Caco-2 (cell line): ENCODE results near the gene SCD5. TPM values are rescaled to one million over a fixed set of nuclear protein-coding genes. Genes with fewer than 3 reads are reported as not detected.

Experiments
- BruUV-seq: library from RNA; stranded (reverse); fragments of 400-500 nt; replicated peaks from 2 replicates; lab custom pipeline; 2021; lab: Mats Ljungman, UMichigan
- CTCF ChIA-PET: fragments of 300-600 bp; sonication (Branson Sonifier 250); formaldehyde crosslinking; loops from one replicate; lab custom pipeline; 2022; ENCODE audit warnings: antibody characterized with exemption; lab: Charles Lee
- POLR2A ChIA-PET: fragments of 300-600 bp; sonication (Branson Sonifier 250); formaldehyde crosslinking; loops from one replicate; lab custom pipeline; 2022; ENCODE audit warnings: antibody characterized with exemption; lab: Charles Lee
- DNase-seq, 2 experiments: peaks; one replicate each; pipeline versions ENCODE4 v3.0.0 to v3.0.0-alpha.2; 2020 to 2022
- H3K27me3 ChIP-seq: replicated peaks from 2 replicates; pipeline ENCODE4 v1.6.0; 2011; ENCODE audit warnings: low read length; ENCODE audit not compliant: control insufficient read depth, insufficient read depth
- H3K36me3 ChIP-seq: 2 replicates; pipeline ENCODE4 v1.5.1; 2011; ENCODE audit warnings: low read length; ENCODE audit not compliant: control insufficient read depth, insufficient read depth
- H3K4me1 ChIP-seq: fragments of 250-450 bp; sonication (Bioruptor Pico); 2 replicates; pipeline ENCODE4 v1.5.1; 2020; ENCODE audit warnings: mild to moderate bottlenecking
- H3K4me3 ChIP-seq: 2 replicates; pipeline ENCODE4 v1.5.1; 2011; ENCODE audit warnings: low read depth, mild to moderate bottlenecking, control low read depth, low read length
- H3K9me3 ChIP-seq: fragments of 250-450 bp; sonication (Bioruptor Pico); 2 replicates; pipeline ENCODE4 v1.5.1; 2020; ENCODE audit warnings: mild to moderate bottlenecking, moderate library complexity
- H3K27ac Mint-ChIP-seq: one replicate; pipeline ENCODE4 v1.8.0; 2022; ENCODE audit warnings: mixed read lengths; ENCODE audit not compliant: unreplicated experiment
- H3K27me3 Mint-ChIP-seq: one replicate; pipeline ENCODE4 v1.8.0; 2022; ENCODE audit warnings: mixed read lengths; ENCODE audit not compliant: insufficient read depth, unreplicated experiment
- H3K36me3 Mint-ChIP-seq: one replicate; pipeline ENCODE4 v1.8.0; 2022; ENCODE audit warnings: mild to moderate bottlenecking, mixed read lengths; ENCODE audit not compliant: insufficient read depth, unreplicated experiment
- H3K4me1 Mint-ChIP-seq: one replicate; pipeline ENCODE4 v1.8.0; 2022; ENCODE audit warnings: low read depth, mixed read lengths; ENCODE audit not compliant: unreplicated experiment
- H3K4me3 Mint-ChIP-seq: one replicate; pipeline ENCODE4 v1.8.0; 2022; ENCODE audit warnings: mild to moderate bottlenecking, moderate library complexity, mixed read lengths; ENCODE audit not compliant: unreplicated experiment
- H3K9me3 Mint-ChIP-seq: one replicate; pipeline ENCODE4 v1.8.0; 2022; ENCODE audit warnings: mixed read lengths; ENCODE audit not compliant: unreplicated experiment
- intact Hi-C: fragments of 100-400 bp; cut with micrococcal nuclease; formaldehyde crosslinking; loops from one replicate; pipeline ENCODE4 v1.10.0; 2022; ENCODE audit not compliant: unreplicated experiment
- total RNA-seq: library from RNA; stranded (reverse); gene quantifications from 2 replicates; pipeline ENCODE4 v1.2.3, GENCODE V29; 2022
- TF ChIP-seq, protein P1 (sequence below), 2 experiments: fragments of 200-600 bp in 1 of 2; IDR thresholded peaks; 1 replicate in 1 of 2; 2 replicates in 1 of 2; pipeline versions ENCODE4 v1.5.1 to v1.8.0; 2011 to 2022; ENCODE audit warnings: antibody characterized with exemption in 1 of 2, control low read depth in 1 of 2, inconsistent platforms in 1 of 2, low read depth in 1 of 2, low read length in 1 of 2, mild to moderate bottlenecking in 1 of 2, moderate library complexity in 1 of 2; ENCODE audit not compliant: insufficient read depth in 1 of 2, severe bottlenecking in 1 of 2, unreplicated experiment in 1 of 2

Gene SCD5
- total RNA-seq, 1 experiment from 2014 or later, result 2.7 TPM

DNA sequence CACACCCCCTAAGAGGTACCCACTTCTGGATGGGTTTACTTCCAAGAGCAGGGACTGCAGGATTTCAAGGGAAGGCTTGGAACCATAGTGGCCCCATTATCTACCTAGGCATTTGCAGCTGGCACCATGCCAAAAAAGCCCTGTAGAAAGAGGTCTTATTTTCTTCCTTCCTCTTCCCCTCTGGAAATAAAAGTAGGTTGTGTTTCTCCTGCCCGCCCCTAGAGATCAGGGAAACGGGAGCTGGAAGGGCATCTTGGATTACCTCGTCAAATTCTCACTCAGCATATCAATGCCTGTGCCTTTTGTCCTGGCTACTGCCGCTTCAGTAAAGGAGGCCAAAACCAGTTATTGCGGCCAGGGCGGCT, 1.6 kb downstream of the SCD5 start:
- no peaks in the 10 kb centered on the region for H3K36me3 ChIP-seq
- DNase-seq, result no peak
- no TSS peak for BruUV-seq
- Mint-ChIP-seq H3K27ac (no peak overlapping the region), H3K27me3 (peaks cover 5% of the 10 kb centered on the region), H3K36me3 (no peaks in the 10 kb centered on the region), H3K9me3 (no peaks in the 10 kb centered on the region), H3K4me3 (peak overlapping the region; percentile 74), H3K4me1 (no peaks in the 10 kb centered on the region)
- 0 out of 2 replicates have a peak overlapping the region, but pooled peaks have one; percentile 64 for H3K4me3 ChIP-seq
- intact Hi-C loops, result loop anchor here (5.0 kb wide), 2 partner anchors 50 to 335 kb away; no protein-coding TSS in a partner anchor
- CTCF ChIA-PET, result no interaction called here
- POLR2A ChIA-PET, result interaction anchor here (0.6 kb wide), 1 partner anchor 12 kb away, joined by 3 read pairs; no protein-coding TSS in a partner anchor
- H3K27me3 ChIP-seq, result no peaks in the 10 kb centered on the region
- H3K4me1 ChIP-seq, result no peaks in the 10 kb centered on the region
- TF ChIP-seq, protein P1, sequence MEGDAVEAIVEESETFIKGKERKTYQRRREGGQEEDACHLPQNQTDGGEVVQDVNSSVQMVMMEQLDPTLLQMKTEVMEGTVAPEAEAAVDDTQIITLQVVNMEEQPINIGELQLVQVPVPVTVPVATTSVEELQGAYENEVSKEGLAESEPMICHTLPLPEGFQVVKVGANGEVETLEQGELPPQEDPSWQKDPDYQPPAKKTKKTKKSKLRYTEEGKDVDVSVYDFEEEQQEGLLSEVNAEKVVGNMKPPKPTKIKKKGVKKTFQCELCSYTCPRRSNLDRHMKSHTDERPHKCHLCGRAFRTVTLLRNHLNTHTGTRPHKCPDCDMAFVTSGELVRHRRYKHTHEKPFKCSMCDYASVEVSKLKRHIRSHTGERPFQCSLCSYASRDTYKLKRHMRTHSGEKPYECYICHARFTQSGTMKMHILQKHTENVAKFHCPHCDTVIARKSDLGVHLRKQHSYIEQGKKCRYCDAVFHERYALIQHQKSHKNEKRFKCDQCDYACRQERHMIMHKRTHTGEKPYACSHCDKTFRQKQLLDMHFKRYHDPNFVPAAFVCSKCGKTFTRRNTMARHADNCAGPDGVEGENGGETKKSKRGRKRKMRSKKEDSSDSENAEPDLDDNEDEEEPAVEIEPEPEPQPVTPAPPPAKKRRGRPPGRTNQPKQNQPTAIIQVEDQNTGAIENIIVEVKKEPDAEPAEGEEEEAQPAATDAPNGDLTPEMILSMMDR (IDR thresholded peaks at IDR 0.05; ENCODE audit: insufficient read depth in 1 of 2, low read depth in 1 of 2, low read length in 1 of 2, severe bottlenecking in 1 of 2, unreplicated experiment in 1 of 2), result no peak
- H3K9me3 ChIP-seq, result no peaks in the 10 kb centered on the region

DNA sequence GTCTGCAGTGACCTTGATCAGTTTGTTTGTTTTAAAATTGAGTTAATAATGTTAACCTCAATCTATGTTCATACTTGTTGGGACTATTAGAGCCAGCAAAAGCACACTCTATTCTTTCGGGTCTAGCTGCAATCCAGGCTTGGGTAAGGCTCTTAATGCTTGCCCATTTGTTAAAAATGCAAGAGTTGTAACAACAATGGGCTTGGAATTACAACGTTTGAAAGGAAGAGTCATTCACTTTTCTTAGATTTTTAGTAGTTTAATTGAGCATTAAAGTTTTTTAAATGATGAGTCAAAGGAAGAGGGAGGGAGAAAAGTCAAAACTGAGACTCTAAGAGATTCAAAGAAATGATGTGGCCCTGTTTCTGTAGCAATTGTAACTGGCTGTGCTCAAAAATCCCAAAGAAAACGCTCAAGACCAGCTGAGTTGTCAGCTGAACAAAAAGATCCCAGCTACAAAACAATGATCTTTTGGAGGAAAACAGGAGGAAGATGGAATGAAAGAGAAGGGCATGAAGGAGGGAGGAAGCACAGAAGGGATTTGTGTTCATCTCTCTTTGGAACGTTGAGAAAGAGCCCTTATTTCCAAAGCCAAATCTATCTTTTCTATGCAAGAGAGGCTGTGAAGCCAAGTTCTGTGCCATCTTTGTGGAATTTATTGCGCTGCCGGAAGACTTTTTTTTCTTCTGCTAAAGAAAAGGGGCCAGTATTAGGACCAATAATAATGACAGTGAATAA, 5.5 kb downstream of the SCD5 start:
- no peaks in the 10 kb centered on the region for H3K27me3 ChIP-seq
- H3K4me3 ChIP-seq, result no peak overlapping the region
- TF ChIP-seq, protein P1 (IDR thresholded peaks at IDR 0.05; ENCODE audit: insufficient read depth in 1 of 2, low read depth in 1 of 2, low read length in 1 of 2, severe bottlenecking in 1 of 2, unreplicated experiment in 1 of 2), result no peak
- no peak overlapping the region for H3K4me3 Mint-ChIP-seq
- peaks cover 5% of the 10 kb centered on the region for H3K27me3 Mint-ChIP-seq
- H3K9me3 ChIP-seq, result no peaks in the 10 kb centered on the region
- no peaks in the 10 kb centered on the region for H3K36me3 Mint-ChIP-seq
- no peaks in the 10 kb centered on the region for H3K9me3 Mint-ChIP-seq
- CTCF ChIA-PET, result no interaction called here
- H3K27ac Mint-ChIP-seq, result no peak overlapping the region
- POLR2A ChIA-PET, result no interaction called here
- BruUV-seq, result no TSS peak
- H3K36me3 ChIP-seq, result no peaks in the 10 kb centered on the region
- no peaks in the 10 kb centered on the region for H3K4me1 ChIP-seq
- intact Hi-C loops, result no loop called here
- DNase-seq, result no peak
- no peaks in the 10 kb centered on the region for H3K4me1 Mint-ChIP-seq

DNA sequence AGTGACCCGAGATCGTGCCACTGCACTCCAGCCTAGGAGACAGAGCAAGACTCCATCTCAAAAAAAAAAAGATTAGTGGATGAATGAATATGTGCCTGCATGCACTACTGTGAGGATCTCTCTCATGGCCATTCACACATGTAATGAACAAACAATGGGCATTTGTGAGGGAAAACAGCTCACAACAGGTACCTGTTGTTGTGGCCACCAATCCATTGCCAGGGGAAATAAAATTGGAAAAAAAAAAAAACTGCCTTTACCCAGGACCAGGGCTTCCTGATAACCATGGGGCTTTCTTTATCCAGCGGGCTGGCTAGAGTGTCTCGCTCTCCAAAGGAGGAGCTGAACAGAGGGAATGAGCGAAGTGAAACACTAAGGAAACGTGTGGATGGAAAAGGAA, 7.4 kb downstream of the SCD5 start:
- ChIA-PET CTCF (no interaction called here), POLR2A (no interaction called here)
- no peak overlapping the region for H3K27ac Mint-ChIP-seq
- intact Hi-C loops, result no loop called here
- H3K27me3 ChIP-seq, result no peaks in the 10 kb centered on the region
- H3K4me1 Mint-ChIP-seq, result peaks cover 6% of the 10 kb centered on the region
- no TSS peak for BruUV-seq
- no peak for DNase-seq
- no peak overlapping the region for H3K4me3 ChIP-seq
- H3K4me3 Mint-ChIP-seq, result no peak overlapping the region
- TF ChIP-seq, protein P1 (IDR thresholded peaks at IDR 0.05; ENCODE audit: insufficient read depth in 1 of 2, low read depth in 1 of 2, low read length in 1 of 2, severe bottlenecking in 1 of 2, unreplicated experiment in 1 of 2), result no peak
- H3K27me3 Mint-ChIP-seq, result no peaks in the 10 kb centered on the region
- H3K36me3 Mint-ChIP-seq, result no peaks in the 10 kb centered on the region
- H3K9me3 Mint-ChIP-seq, result no peaks in the 10 kb centered on the region
- H3K9me3 ChIP-seq, result no peaks in the 10 kb centered on the region
- H3K36me3 ChIP-seq, result no peaks in the 10 kb centered on the region
- H3K4me1 ChIP-seq, result no peaks in the 10 kb centered on the region
